Stimulated activated CD4-positive, alpha-beta T cell treated with anti-CD3 and anti-CD28 coated beads, TNF-alpha, amount 100 ng/mL, for 24 hours (primary cell): ENCODE measurements around the gene OR4D10.
"Not testable (repeated sequence)": the region's sequence is repeated elsewhere in the genome, so short reads cannot be mapped to it uniquely, and the experiment has no call there.

Source experiments
- DNase-seq, 3 experiments: peaks; one replicate each; pipeline ENCODE4 v3.0.0-alpha.2; 2020; ENCODE audit warnings: low read depth in 3 of 3

The OR4D10 gene

DNA sequence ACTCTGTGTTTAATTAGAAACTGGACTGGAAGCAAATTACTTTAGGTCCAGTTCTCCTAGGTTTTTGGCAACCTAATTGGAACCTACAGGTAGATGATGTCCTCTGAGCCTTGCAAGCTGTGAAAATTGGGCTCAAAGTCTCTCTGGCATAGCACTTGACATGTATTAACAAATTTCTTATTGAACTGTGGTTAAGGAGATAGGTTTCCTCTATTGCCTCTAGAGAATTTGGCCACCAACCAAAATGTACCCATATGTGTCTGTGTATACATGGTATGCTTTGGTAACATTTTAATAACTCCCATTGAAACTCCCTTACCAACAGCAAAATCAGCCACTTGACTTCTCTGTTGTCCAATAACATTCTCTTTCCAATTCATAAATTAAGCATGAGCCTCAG lies at the start of gene OR4D10:
OR4D10 (plus strand) TSS at position 301 of the 400 bp plus-strand sequence. CDS start 4,115 bp downstream, outside the sequence.
- no peak for DNase-seq

GRCh38 chr11:59423835-59424234 lies 49.3 kb upstream of the OR4D10 start:
- no peak for DNase-seq

GRCh38 chr11:59425131-59425530 lies 48.0 kb upstream of the OR4D10 start:
- DNase-seq = no peak

DNA sequence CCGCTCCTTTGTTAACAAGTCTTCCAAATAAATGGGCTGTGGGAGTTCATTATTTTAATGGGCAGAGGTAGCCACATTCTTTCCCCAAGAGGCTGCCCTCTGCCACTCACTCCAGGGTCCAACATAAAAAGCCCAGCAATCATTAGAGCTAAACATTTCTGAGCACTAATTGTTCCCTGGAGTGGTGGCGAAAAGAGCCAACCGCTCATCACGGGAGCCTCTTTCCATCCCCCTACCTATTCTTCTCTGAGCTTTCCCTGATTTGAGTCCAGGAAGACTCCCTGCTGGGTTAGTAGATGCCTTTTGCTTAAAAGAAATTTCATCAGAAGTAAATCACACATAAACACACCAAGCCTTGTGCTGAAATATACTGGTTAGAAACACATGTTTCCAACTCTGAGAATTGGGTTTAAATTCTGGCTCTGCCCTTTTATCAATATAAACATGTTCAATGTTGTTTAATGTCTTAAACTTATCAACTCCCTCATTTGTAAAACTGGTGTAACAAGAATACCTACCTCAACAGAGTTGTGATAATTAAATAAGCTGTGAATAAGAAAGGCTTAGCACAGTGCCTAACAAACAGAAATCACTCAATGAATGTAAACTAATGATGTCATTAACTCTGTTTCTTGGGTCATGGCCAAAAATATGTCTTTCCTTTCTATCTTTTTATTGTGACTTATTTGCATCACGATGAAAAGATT lies 46.6 kb upstream of the OR4D10 start, which contains the start of gene OR5A2:
OR5A2 (minus strand) TSS at position 53 of the 707 bp plus-strand sequence. CDS start 3,460 bp downstream, outside the sequence.
- DNase-seq = no peak

DNA sequence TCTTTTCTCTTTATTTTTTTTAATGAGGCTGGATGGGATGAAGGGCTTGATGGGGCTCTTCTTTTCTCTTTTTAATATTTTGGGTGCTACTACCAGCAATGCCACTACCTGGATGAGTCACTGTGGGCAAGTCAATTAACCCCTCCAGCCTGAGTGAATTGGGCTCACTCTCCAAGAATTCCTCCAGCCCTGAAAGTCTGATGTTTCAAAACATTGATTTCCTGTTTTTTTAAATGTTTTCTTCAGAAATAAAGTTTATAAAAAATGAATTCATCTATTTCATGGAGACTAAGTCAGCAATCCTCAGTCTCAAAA lies 46.1 kb upstream of the OR4D10 start:
- DNase-seq = no peak

- DNase-seq = peak in 2 of 3 experiments; percentile 14 to 56
Measured at GRCh38 chr11:59429924-59430516, 43.1 kb upstream of the OR4D10 start.

GRCh38 chr11:59436169-59436568 lies 36.9 kb upstream of the OR4D10 start, which contains the start of gene OR5A1:
OR5A1 (plus strand) TSS chr11:59436469; CDS start chr11:59443169, 6,700 bp downstream.
- DNase-seq = no peak

- no peak for DNase-seq
Measured at GRCh38 chr11:59437770-59438169, 35.3 kb upstream of the OR4D10 start.

DNA sequence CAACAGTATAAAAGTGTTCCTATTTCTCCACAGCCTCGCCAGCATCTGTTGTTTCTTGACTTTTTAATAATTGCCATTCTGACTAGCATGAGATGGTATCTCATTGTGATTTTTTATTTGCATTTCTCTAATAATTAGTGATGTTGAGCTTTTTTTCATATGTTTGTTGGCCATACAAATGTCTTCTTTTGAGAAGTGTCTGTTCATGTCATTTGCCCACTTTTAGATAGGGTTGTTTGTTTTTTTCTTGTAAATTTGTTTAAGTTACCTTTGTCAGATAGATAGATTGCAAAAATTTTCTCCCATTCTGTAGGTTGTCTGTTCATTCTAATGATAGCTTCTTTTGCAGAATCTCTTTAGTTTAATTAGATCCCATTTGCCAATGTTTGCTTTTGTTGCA lies 27.5 kb upstream of the OR4D10 start:
- not testable (repeated sequence) for DNase-seq

DNA sequence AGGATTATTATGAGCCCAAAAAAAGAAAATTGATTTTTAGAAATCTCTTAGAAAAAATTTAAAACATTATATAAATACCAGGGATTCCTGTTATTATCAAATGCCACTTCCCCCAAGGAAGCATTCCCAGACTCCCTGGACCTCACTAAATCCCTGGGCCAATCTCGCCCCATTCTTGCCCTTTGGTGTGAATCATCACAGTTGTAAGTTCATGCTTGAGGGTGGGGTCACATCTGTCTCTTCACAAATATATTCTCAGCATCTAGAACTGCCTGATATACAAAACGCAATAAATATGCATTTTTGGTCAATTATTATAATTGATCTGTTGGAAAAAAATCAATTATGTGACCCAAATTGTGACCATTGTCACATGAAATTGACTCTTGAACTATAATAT lies 24.6 kb upstream of the OR4D10 start:
- DNase-seq = no peak

GRCh38 chr11:59456661-59457060 lies 16.5 kb upstream of the OR4D10 start, which contains the start of gene OR4D6:
OR4D6 (plus strand) TSS chr11:59456961; CDS start chr11:59456961, 0 bp downstream.
- DNase-seq = no peak

DNA sequence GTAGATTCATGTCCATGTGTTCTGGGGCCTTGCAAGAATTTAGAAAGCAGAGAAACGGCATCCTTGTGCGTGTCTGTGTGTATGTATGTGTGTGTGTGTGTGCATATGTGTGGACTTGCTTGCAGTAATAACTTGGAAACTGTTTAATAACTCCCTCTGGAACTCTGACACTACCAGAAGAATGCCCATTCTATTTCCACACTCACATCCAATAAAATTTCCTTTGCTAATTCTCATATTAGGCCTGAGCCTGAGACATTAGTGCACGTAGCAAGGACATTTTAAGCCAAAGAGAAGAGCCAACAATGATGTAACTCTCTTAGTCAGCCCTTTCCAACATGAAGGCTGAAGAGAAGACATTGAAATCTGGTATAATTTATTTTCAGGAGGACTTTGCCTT lies 13.2 kb upstream of the OR4D10 start:
- no peak for DNase-seq

DNA sequence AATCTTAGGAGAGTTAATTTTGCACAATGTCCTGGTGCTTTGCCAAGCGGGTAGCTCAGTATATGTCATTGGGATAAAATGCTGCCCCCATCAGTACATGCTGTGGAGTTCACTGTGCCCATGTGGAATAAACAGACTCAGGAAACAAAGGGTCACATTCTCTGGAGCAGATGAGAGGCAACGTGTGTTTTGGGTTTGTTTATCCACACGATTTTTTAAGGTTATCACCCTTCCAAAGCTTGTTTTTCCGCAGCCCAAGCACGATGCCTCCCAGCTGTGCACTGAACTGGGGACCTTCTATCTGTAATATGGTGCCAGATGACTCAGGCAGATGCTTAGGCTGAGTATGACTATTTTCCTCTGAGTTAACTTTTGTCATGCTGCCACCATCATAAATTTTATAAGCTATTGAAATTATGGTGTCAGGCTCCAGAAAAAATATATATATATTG lies 9.9 kb upstream of the OR4D10 start:
- no peak for DNase-seq

DNA sequence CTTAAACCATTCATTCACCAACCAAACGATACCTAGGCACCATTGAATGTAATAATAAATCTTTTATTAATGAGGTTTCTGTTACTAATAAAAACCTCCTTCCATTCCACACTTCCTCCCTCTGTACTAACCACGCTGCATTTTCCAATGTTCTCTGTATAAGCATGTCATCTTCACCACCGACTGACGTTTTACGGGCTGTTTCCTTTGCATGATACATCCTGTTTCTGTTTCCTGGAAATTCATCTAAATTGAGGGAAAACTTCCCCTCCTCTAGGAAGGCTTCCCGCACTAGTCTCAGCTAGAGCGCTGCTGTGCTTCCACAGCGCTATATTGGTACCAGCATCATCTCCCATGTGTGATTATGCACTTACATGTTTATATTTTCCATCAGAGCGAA lies 2.1 kb downstream of the OR4D10 start:
- no peak for DNase-seq

GRCh38 chr11:59479906-59480305 lies 6.8 kb downstream of the OR4D10 start:
- DNase-seq = no peak

DNA sequence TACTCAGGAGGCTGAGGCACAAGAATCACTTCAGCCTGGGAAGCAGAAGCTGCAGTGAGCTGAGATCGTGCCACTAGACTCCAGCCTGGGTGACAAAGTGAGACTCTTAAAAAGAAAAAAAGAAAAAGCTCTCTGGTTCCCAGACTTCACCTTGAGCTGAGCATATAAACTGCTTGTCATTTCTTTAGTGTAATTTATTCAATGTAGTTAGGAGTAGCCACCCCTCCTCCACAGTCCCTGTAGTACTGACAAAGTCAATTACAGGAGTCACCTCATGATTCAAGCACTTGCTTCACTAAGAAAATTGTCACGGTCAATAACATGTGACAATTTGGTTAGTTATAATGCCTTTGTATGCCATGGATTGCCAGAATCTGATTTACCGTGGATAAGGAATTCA lies 7.2 kb downstream of the OR4D10 start:
- DNase-seq = no peak

DNA sequence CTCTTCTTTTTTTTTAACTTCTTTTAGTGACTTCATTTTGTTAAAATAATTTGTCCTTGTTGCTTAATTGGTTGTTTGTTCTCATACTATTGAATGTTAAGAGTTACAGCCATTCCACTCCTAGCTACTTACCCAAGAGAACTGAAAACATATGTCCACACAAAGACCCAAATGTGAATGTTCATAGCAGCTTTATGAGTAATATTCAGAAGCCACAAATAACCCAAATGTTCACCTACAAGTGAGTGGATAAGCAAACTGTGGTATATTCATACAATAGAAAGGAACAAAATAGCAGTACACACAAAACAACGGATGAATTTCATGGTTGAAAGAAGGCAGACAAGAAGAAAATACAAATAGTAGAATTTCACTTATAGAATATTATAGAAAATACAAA lies 28.8 kb downstream of the OR4D10 start:
- DNase-seq = no peak

- DNase-seq = no peak
Measured at GRCh38 chr11:59503276-59503675, 30.2 kb downstream of the OR4D10 start, which contains the start of gene OR4D11. OR4D11 (plus strand) TSS chr11:59503576; CDS start chr11:59503576, 0 bp downstream.

- DNase-seq = no peak
Measured at GRCh38 chr11:59510941-59511589, 38.0 kb downstream of the OR4D10 start, which contains the start of gene OR4D9. OR4D9 (plus strand) TSS chr11:59511539; CDS start chr11:59514913, 3,374 bp downstream.

GRCh38 chr11:59511675-59512074 lies 38.6 kb downstream of the OR4D10 start:
- no peak for DNase-seq

GRCh38 chr11:59520139-59520538 lies 47.0 kb downstream of the OR4D10 start:
- DNase-seq = not testable (repeated sequence)

GRCh38 chr11:59520741-59521140 lies 47.6 kb downstream of the OR4D10 start:
- DNase-seq = no peak
